HEK293 (cell line): ENCODE data around the gene ZBTB21.

Experiments used
- CTCF ChIA-PET: fragments of 350-600 bp; formaldehyde crosslinking; extraction: SDS; loops from one replicate; lab custom pipeline; 2021; ENCODE audit warnings: antibody characterized with exemption; lab: Yijun Ruan, JAX
- POLR2A ChIA-PET: fragments of 300-600 bp; formaldehyde crosslinking; extraction: SDS; loops from one replicate; lab custom pipeline; 2020; ENCODE audit warnings: antibody characterized with exemption, inconsistent platforms; lab: Yijun Ruan, JAX
- H3K27ac ChIP-seq: fragments of 200-500 bp; sonication (Bioruptor generic); 2 replicates; pipeline ENCODE4 v1.5.1; 2014; ENCODE audit warnings: low read depth, low read length, control low read depth, inconsistent platforms; ENCODE audit errors: extremely low read depth
- H3K36me3 ChIP-seq, 2 experiments: fragments of 200-500 bp in 1 of 2; sonication (Bioruptor generic) in 1 of 2; 1 replicate in 1 of 2; 2 replicates in 1 of 2; pipeline ENCODE4 v1.5.1; 2014 to 2017; ENCODE audit warnings: inconsistent platforms in 2 of 2, low read length in 2 of 2; ENCODE audit not compliant: control insufficient read depth in 2 of 2, insufficient read depth in 1 of 2
- H3K4me1 ChIP-seq: fragments of 200-500 bp; sonication (Bioruptor generic); 2 replicates; pipeline ENCODE4 v1.5.1; 2014; ENCODE audit warnings: mild to moderate bottlenecking, low read length, inconsistent platforms; ENCODE audit not compliant: control insufficient read depth, insufficient read depth
- H3K4me3 ChIP-seq: 2 replicates; pipeline ENCODE4 v1.5.1; 2011; ENCODE audit warnings: low read depth, mild to moderate bottlenecking, control low read depth, low read length, moderate library complexity
- H3K9me3 ChIP-seq: fragments of 200-500 bp; sonication (Bioruptor generic); 2 replicates; pipeline ENCODE4 v1.5.1; 2014; ENCODE audit warnings: low read depth, low read length, inconsistent platforms; ENCODE audit not compliant: control insufficient read depth, insufficient read depth
- BCL11A ChIP-seq: fragments of 450-650 bp; formaldehyde crosslinking; IDR thresholded peaks from 2 replicates; pipeline ENCODE4 v1.5.1; 2016; ENCODE audit warnings: low read depth, missing biosample characterization, missing genetic modification characterization
- KLF9 ChIP-seq: fragments of 450-650 bp; formaldehyde crosslinking; IDR thresholded peaks from 2 replicates; pipeline ENCODE4 v1.5.1; 2016; ENCODE audit warnings: missing biosample characterization, missing genetic modification characterization, low read depth
- MEIS1 ChIP-seq: sonication (generic); formaldehyde crosslinking; IDR thresholded peaks from 2 replicates; pipeline ENCODE4 v1.8.1; 2022; ENCODE audit warnings: missing genetic modification reagents, mild to moderate bottlenecking, borderline replicate concordance
- TCF7L2 ChIP-seq: IDR thresholded peaks from 2 replicates; pipeline ENCODE4 v1.6.1; 2011; ENCODE audit warnings: low read depth, mild to moderate bottlenecking, inconsistent platforms, low read length, moderate library complexity, borderline replicate concordance
- YY1 ChIP-seq: fragments of 450-650 bp; formaldehyde crosslinking; IDR thresholded peaks from 2 replicates; pipeline ENCODE4 v1.5.1; 2018; ENCODE audit warnings: missing biosample characterization, missing genetic modification characterization
- ZNF121 ChIP-seq: fragments of 450-650 bp; formaldehyde crosslinking; IDR thresholded peaks from 2 replicates; pipeline ENCODE4 v1.5.1; 2016; ENCODE audit warnings: missing biosample characterization, missing genetic modification characterization
- ZNF24 ChIP-seq: fragments of 450-650 bp; formaldehyde crosslinking; IDR thresholded peaks from 2 replicates; pipeline ENCODE4 v1.5.1; 2016; ENCODE audit warnings: missing biosample characterization, missing genetic modification characterization
- ZNF391 ChIP-seq: fragments of 450-650 bp; formaldehyde crosslinking; IDR thresholded peaks from 2 replicates; pipeline ENCODE4 v1.5.1; 2016; ENCODE audit warnings: low read depth, missing biosample characterization, missing genetic modification characterization, borderline replicate concordance
- ZNF394 ChIP-seq: fragments of 450-650 bp; formaldehyde crosslinking; IDR thresholded peaks from 2 replicates; pipeline ENCODE4 v1.5.1; 2016; ENCODE audit warnings: missing biosample characterization, missing genetic modification characterization, mild to moderate bottlenecking, moderate library complexity, borderline replicate concordance
- ZNF416 ChIP-seq: fragments of 450-650 bp; formaldehyde crosslinking; IDR thresholded peaks from 2 replicates; pipeline ENCODE4 v1.5.1; 2016; ENCODE audit warnings: missing biosample characterization, missing genetic modification characterization
- ZNF473 ChIP-seq: fragments of 450-650 bp; formaldehyde crosslinking; IDR thresholded peaks from 2 replicates; pipeline ENCODE4 v1.5.1; 2017; ENCODE audit warnings: missing biosample characterization, missing genetic modification characterization
- ZNF521 ChIP-seq: fragments of 450-650 bp; formaldehyde crosslinking; IDR thresholded peaks from 2 replicates; pipeline ENCODE4 v1.5.1; 2017; ENCODE audit warnings: missing biosample characterization, mild to moderate bottlenecking, missing genetic modification characterization
- ZNF629 ChIP-seq: fragments of 450-650 bp; formaldehyde crosslinking; IDR thresholded peaks from 2 replicates; pipeline ENCODE4 v1.5.1; 2017; ENCODE audit warnings: missing biosample characterization, missing genetic modification characterization
- ZNF664 ChIP-seq: fragments of 450-650 bp; formaldehyde crosslinking; IDR thresholded peaks from 2 replicates; pipeline ENCODE4 v1.5.1; 2016; ENCODE audit warnings: missing biosample characterization, missing genetic modification characterization
- TF ChIP-seq, protein P1 (sequence below): fragments of 450-650 bp; formaldehyde crosslinking; IDR thresholded peaks from 2 replicates; pipeline ENCODE4 v1.5.1; 2016; ENCODE audit warnings: missing biosample characterization, missing genetic modification characterization, borderline replicate concordance
- TF ChIP-seq, protein P2 (sequence below): fragments of 450-650 bp; formaldehyde crosslinking; IDR thresholded peaks from 2 replicates; pipeline ENCODE4; 2016; ENCODE audit warnings: missing biosample characterization, missing genetic modification characterization
- TF ChIP-seq, protein P3 (sequence below): fragments of 450-650 bp; IDR thresholded peaks from 2 replicates; pipeline ENCODE4 v1.5.1; 2018; ENCODE audit warnings: missing biosample characterization, mild to moderate bottlenecking, missing genetic modification characterization
- TF ChIP-seq, protein P4 (sequence below): fragments of 450-650 bp; formaldehyde crosslinking; IDR thresholded peaks from 2 replicates; pipeline ENCODE4 v1.5.1; 2016; ENCODE audit warnings: missing biosample characterization, missing genetic modification characterization
- TF ChIP-seq, protein P5 (sequence below): fragments of 450-650 bp; formaldehyde crosslinking; IDR thresholded peaks from 2 replicates; pipeline ENCODE4 v1.5.1; 2016; ENCODE audit warnings: missing biosample characterization, missing genetic modification characterization

Gene ZBTB21

DNA sequence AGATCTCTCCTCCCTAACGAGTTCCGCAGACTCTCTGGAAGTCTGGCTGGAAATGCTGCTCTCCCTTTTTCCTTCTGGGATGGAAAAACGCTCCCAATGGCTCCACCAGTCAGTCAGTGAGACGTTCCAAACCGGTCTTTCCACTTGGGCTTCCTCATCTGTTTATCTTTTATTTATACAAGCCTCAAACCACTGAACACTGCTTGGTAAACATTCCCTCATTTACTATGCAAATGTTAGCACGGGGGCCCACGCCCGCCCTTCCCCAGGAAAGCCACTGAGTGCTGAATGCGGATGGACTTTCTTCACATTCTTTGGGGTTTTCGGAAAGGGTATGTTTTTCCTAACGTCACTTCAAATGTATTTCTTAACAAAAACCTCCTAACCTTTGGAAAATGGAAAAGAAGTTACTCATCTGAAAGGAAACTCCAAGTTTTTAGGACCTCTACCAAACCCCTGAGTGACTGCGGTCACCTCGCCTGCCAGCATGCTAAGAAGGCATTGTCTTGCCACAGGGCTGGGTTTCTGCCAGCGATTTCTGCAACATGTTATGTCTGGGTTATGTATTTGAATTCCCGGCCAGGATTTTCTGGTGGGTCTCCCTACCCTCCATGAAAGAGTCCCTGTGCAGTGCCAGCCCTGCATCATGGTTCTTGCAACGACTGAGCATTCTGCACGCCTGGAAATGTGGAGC, 47.0 kb upstream of the ZBTB21 start (continued):
- TF ChIP-seq, protein P1, sequence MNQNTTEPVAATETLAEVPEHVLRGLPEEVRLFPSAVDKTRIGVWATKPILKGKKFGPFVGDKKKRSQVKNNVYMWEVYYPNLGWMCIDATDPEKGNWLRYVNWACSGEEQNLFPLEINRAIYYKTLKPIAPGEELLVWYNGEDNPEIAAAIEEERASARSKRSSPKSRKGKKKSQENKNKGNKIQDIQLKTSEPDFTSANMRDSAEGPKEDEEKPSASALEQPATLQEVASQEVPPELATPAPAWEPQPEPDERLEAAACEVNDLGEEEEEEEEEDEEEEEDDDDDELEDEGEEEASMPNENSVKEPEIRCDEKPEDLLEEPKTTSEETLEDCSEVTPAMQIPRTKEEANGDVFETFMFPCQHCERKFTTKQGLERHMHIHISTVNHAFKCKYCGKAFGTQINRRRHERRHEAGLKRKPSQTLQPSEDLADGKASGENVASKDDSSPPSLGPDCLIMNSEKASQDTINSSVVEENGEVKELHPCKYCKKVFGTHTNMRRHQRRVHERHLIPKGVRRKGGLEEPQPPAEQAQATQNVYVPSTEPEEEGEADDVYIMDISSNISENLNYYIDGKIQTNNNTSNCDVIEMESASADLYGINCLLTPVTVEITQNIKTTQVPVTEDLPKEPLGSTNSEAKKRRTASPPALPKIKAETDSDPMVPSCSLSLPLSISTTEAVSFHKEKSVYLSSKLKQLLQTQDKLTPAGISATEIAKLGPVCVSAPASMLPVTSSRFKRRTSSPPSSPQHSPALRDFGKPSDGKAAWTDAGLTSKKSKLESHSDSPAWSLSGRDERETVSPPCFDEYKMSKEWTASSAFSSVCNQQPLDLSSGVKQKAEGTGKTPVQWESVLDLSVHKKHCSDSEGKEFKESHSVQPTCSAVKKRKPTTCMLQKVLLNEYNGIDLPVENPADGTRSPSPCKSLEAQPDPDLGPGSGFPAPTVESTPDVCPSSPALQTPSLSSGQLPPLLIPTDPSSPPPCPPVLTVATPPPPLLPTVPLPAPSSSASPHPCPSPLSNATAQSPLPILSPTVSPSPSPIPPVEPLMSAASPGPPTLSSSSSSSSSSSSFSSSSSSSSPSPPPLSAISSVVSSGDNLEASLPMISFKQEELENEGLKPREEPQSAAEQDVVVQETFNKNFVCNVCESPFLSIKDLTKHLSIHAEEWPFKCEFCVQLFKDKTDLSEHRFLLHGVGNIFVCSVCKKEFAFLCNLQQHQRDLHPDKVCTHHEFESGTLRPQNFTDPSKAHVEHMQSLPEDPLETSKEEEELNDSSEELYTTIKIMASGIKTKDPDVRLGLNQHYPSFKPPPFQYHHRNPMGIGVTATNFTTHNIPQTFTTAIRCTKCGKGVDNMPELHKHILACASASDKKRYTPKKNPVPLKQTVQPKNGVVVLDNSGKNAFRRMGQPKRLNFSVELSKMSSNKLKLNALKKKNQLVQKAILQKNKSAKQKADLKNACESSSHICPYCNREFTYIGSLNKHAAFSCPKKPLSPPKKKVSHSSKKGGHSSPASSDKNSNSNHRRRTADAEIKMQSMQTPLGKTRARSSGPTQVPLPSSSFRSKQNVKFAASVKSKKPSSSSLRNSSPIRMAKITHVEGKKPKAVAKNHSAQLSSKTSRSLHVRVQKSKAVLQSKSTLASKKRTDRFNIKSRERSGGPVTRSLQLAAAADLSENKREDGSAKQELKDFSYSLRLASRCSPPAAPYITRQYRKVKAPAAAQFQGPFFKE (tag by site-specific recombination) = no peak
- TF ChIP-seq, protein P2, sequence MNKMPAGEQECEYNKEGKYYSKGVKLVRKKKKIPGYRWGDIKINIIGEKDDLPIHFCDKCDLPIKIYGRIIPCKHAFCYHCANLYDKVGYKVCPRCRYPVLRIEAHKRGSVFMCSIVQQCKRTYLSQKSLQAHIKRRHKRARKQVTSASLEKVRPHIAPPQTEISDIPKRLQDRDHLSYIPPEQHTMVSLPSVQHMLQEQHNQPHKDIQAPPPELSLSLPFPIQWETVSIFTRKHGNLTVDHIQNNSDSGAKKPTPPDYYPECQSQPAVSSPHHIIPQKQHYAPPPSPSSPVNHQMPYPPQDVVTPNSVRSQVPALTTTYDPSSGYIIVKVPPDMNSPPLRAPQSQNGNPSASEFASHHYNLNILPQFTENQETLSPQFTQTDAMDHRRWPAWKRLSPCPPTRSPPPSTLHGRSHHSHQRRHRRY (tag by site-specific recombination) = no peak
- no peak for TF ChIP-seq ZNF664
- no peak for TF ChIP-seq ZNF521 (tag by site-specific recombination)
- TF ChIP-seq, all 188 proteins: peak for 0

DNA sequence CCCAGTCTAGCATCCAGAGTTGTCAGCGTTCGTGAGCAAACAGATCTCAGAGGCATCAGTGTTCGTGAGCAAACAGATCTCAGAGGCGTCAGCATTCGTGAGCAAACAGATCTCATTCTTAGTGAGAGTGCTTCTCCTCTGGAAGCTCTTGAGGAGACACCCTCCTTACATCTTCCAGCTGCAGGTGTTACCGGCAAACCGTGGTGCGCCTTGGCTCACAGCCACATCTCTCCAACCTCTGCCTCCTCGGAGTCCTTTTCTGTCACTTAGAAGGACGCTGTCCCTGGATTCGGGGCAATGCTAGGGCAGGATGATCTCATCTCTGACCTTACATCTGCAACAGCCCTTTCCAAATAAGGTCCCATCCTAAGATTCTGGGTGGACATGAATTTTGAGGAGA, 46.3 kb upstream of the ZBTB21 start:
- Histone ChIP-seq H3K4me3 (no peak overlapping the region), H3K27ac (no peak overlapping the region), H3K9me3 (no peaks in the 10 kb centered on the region), H3K4me1 (no peaks in the 10 kb centered on the region), H3K36me3 (no peaks in the 10 kb centered on the region)
- POLR2A ChIA-PET = no interaction called here
- TF ChIP-seq ZNF473 (tag by site-specific recombination) (no peak), ZNF416 (tag by site-specific recombination) (no peak), ZNF394 (no peak), KLF9 (tag by site-specific recombination) (no peak), ZNF391 (tag by site-specific recombination) (no peak), TCF7L2 (no peak), BCL11A (tag by site-specific recombination) (no peak), ZNF24 (no peak), ZNF629 (no peak), MEIS1 (CRISPR knock-in tag) (no peak), YY1 (tag by site-specific recombination) (no peak), ZNF121 (tag by site-specific recombination) (no peak)
- TF ChIP-seq, protein P3, sequence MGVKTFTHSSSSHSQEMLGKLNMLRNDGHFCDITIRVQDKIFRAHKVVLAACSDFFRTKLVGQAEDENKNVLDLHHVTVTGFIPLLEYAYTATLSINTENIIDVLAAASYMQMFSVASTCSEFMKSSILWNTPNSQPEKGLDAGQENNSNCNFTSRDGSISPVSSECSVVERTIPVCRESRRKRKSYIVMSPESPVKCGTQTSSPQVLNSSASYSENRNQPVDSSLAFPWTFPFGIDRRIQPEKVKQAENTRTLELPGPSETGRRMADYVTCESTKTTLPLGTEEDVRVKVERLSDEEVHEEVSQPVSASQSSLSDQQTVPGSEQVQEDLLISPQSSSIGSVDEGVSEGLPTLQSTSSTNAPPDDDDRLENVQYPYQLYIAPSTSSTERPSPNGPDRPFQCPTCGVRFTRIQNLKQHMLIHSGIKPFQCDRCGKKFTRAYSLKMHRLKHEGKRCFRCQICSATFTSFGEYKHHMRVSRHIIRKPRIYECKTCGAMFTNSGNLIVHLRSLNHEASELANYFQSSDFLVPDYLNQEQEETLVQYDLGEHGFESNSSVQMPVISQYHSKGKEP (tag by site-specific recombination) = no peak
- TF ChIP-seq, protein P4, sequence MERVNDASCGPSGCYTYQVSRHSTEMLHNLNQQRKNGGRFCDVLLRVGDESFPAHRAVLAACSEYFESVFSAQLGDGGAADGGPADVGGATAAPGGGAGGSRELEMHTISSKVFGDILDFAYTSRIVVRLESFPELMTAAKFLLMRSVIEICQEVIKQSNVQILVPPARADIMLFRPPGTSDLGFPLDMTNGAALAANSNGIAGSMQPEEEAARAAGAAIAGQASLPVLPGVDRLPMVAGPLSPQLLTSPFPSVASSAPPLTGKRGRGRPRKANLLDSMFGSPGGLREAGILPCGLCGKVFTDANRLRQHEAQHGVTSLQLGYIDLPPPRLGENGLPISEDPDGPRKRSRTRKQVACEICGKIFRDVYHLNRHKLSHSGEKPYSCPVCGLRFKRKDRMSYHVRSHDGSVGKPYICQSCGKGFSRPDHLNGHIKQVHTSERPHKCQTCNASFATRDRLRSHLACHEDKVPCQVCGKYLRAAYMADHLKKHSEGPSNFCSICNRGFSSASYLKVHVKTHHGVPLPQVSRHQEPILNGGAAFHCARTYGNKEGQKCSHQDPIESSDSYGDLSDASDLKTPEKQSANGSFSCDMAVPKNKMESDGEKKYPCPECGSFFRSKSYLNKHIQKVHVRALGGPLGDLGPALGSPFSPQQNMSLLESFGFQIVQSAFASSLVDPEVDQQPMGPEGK (tag by site-specific recombination) = no peak
- TF ChIP-seq, protein P5, sequence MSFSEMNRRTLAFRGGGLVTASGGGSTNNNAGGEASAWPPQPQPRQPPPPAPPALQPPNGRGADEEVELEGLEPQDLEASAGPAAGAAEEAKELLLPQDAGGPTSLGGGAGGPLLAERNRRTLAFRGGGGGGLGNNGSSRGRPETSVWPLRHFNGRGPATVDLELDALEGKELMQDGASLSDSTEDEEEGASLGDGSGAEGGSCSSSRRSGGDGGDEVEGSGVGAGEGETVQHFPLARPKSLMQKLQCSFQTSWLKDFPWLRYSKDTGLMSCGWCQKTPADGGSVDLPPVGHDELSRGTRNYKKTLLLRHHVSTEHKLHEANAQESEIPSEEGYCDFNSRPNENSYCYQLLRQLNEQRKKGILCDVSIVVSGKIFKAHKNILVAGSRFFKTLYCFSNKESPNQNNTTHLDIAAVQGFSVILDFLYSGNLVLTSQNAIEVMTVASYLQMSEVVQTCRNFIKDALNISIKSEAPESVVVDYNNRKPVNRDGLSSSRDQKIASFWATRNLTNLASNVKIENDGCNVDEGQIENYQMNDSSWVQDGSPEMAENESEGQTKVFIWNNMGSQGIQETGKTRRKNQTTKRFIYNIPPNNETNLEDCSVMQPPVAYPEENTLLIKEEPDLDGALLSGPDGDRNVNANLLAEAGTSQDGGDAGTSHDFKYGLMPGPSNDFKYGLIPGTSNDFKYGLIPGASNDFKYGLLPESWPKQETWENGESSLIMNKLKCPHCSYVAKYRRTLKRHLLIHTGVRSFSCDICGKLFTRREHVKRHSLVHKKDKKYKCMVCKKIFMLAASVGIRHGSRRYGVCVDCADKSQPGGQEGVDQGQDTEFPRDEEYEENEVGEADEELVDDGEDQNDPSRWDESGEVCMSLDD (tag by site-specific recombination) = no peak
- CTCF ChIA-PET = no interaction called here
